HG02759 (cell line): ENCODE results near the gene IL36G.
A peak's percentile ranks its signal among the peaks of the same experiment; 100 is the strongest.
"Not testable (repeated sequence)": the region's sequence is repeated elsewhere in the genome, so short reads cannot be mapped to it uniquely, and the experiment has no call there.

Source experiments
- ATAC-seq: cut with Tn5 transposase; IDR thresholded peaks from one replicate; pipeline ENCODE4 v1.9.1; 2021; ENCODE audit warnings: mild to moderate bottlenecking, moderate library complexity; ENCODE audit not compliant: unreplicated experiment

The IL36G gene

GRCh38 chr2:112977559-112978056, at the start of gene IL36G:
Gene IL36G (plus strand): TSS chr2:112978006. CDS start chr2:112978639, 633 bp downstream.
- no peak for ATAC-seq

GRCh38 chr2:112933261-112933660, 44.5 kb upstream of the IL36G start:
- ATAC-seq: no peak

GRCh38 chr2:112934117-112934516, 43.7 kb upstream of the IL36G start:
- ATAC-seq: not testable (repeated sequence)

GRCh38 chr2:112936927-112937232, 40.9 kb upstream of the IL36G start:
- ATAC-seq: no peak

- ATAC-seq: no peak
Measured at GRCh38 chr2:112938904-112939303, 38.9 kb upstream of the IL36G start.

- no peak for ATAC-seq
Measured at GRCh38 chr2:112939425-112939824, 38.4 kb upstream of the IL36G start.

- no peak for ATAC-seq
Measured at GRCh38 chr2:112940859-112941625, 36.8 kb upstream of the IL36G start.

GRCh38 chr2:112941753-112942653, 35.8 kb upstream of the IL36G start:
- ATAC-seq: peak; percentile 86

GRCh38 chr2:112942654-112943002, 35.2 kb upstream of the IL36G start:
- no peak for ATAC-seq

- no peak for ATAC-seq
Measured at GRCh38 chr2:112944971-112945370, 32.8 kb upstream of the IL36G start.

GRCh38 chr2:112946086-112946485, 31.7 kb upstream of the IL36G start:
- no peak for ATAC-seq

- ATAC-seq: no peak
Measured at GRCh38 chr2:112947374-112947773, 30.4 kb upstream of the IL36G start.

GRCh38 chr2:112949456-112949855, 28.4 kb upstream of the IL36G start:
- ATAC-seq: no peak

- ATAC-seq: no peak
Measured at GRCh38 chr2:112954364-112954763, 23.4 kb upstream of the IL36G start.

- ATAC-seq: no peak
Measured at GRCh38 chr2:112957511-112957910, 20.3 kb upstream of the IL36G start.

GRCh38 chr2:112958428-112959108, 19.2 kb upstream of the IL36G start:
- ATAC-seq: peak; percentile 75

- no peak for ATAC-seq
Measured at GRCh38 chr2:112959109-112959812, 18.5 kb upstream of the IL36G start.

GRCh38 chr2:112960230-112960825, 17.5 kb upstream of the IL36G start:
- no peak for ATAC-seq

GRCh38 chr2:112962308-112963175, 15.3 kb upstream of the IL36G start:
- no peak for ATAC-seq
